Tibial artery (tissue), 4 donors: ENCODE measurements around the gene TBC1D1.

ENCODE experiments used
- DNase-seq, 2 donors: peaks; one replicate each; pipeline ENCODE4 v3.0.0-alpha.2; 2019
- H3K27ac ChIP-seq, 2 donors: fragments of 200-600 bp; sonication (generic) in 1 of 2; 1 replicate in 1 of 2; 2 replicates in 1 of 2; pipeline ENCODE4 v1.5.1; 2018 to 2019; ENCODE audit warnings: mild to moderate bottlenecking in 1 of 2
- H3K27me3 ChIP-seq, 2 donors: fragments of 200-600 bp; sonication (generic) in 1 of 2; one replicate each; pipeline versions ENCODE4 v1.5.1 to v1.6.0; 2016 to 2019
- H3K36me3 ChIP-seq, 3 donors: fragments of 200-600 bp; sonication (generic) in 2 of 3; one replicate each; pipeline ENCODE4 v1.5.1; 2016 to 2019; ENCODE audit warnings: mild to moderate bottlenecking in 2 of 3
- H3K4me1 ChIP-seq, 4 donors: fragments of 200-600 bp; sonication (generic) in 2 of 4; 1 replicate in 3 of 4; 2 replicates in 1 of 4; pipeline ENCODE4 v1.5.1; 2016 to 2019
- H3K4me3 ChIP-seq, 2 donors: fragments of 200-600 bp; sonication (generic) in 1 of 2; 1 replicate in 1 of 2; 2 replicates in 1 of 2; pipeline ENCODE4 v1.5.1; 2018 to 2019; ENCODE audit warnings: mild to moderate bottlenecking in 2 of 2
- H3K9me3 ChIP-seq, 3 donors: fragments of 200-600 bp; sonication (generic) in 1 of 3; one replicate each; pipeline ENCODE4 v1.5.1; 2016 to 2019
- intact Hi-C: fragments of 100-400 bp; cut with DNase I; formaldehyde crosslinking; loops from one replicate; pipeline ENCODE4 v1.15.0; 2023; ENCODE audit warnings: low total_unique reads
- TF ChIP-seq, protein P1 (sequence below), 2 experiments: fragments of 200-600 bp in 1 of 2; fragments of 450-650 bp in 1 of 2; IDR thresholded peaks; one replicate each; pipeline ENCODE4 v1.5.1; 2017 to 2019; ENCODE audit warnings: antibody characterized with exemption in 2 of 2, mild to moderate bottlenecking in 1 of 2, moderate library complexity in 1 of 2

TBC1D1 gene

DNA sequence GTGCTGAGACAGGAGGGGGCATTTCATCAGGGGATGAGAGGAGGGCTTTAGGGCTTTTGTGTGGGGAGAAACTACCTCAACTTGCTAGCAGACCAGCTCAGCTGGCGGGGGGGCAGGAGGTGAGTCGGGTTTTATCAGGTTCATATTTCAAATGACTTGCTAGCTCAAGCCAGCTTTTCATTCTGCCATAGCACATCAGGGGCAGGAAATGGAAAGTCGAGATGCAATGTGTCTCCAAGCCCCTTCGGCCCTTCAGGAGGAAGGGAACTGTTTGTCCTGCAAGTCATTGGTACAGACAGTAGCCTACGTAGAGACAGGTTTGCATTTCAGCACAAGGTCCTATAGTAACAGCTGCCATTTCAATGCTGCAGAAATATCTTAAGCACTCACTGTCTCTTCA, 263.4 kb downstream of the TBC1D1 start:
- H3K36me3 ChIP-seq, result no peaks in the 10 kb centered on the region
- H3K4me1 ChIP-seq, result peaks cover 0 to 23% (median 13%) of the 10 kb centered on the region in 4 donors
- TF ChIP-seq, protein P1, sequence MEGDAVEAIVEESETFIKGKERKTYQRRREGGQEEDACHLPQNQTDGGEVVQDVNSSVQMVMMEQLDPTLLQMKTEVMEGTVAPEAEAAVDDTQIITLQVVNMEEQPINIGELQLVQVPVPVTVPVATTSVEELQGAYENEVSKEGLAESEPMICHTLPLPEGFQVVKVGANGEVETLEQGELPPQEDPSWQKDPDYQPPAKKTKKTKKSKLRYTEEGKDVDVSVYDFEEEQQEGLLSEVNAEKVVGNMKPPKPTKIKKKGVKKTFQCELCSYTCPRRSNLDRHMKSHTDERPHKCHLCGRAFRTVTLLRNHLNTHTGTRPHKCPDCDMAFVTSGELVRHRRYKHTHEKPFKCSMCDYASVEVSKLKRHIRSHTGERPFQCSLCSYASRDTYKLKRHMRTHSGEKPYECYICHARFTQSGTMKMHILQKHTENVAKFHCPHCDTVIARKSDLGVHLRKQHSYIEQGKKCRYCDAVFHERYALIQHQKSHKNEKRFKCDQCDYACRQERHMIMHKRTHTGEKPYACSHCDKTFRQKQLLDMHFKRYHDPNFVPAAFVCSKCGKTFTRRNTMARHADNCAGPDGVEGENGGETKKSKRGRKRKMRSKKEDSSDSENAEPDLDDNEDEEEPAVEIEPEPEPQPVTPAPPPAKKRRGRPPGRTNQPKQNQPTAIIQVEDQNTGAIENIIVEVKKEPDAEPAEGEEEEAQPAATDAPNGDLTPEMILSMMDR (IDR thresholded peaks at IDR 0.05), result no peak
- no peak overlapping the region for H3K4me3 ChIP-seq
- H3K9me3 ChIP-seq, result no peaks in the 10 kb centered on the region
- H3K27ac ChIP-seq, result no peak overlapping the region
- no peak for DNase-seq
- intact Hi-C loops, result no loop called here
- H3K27me3 ChIP-seq, result no peaks in the 10 kb centered on the region

DNA sequence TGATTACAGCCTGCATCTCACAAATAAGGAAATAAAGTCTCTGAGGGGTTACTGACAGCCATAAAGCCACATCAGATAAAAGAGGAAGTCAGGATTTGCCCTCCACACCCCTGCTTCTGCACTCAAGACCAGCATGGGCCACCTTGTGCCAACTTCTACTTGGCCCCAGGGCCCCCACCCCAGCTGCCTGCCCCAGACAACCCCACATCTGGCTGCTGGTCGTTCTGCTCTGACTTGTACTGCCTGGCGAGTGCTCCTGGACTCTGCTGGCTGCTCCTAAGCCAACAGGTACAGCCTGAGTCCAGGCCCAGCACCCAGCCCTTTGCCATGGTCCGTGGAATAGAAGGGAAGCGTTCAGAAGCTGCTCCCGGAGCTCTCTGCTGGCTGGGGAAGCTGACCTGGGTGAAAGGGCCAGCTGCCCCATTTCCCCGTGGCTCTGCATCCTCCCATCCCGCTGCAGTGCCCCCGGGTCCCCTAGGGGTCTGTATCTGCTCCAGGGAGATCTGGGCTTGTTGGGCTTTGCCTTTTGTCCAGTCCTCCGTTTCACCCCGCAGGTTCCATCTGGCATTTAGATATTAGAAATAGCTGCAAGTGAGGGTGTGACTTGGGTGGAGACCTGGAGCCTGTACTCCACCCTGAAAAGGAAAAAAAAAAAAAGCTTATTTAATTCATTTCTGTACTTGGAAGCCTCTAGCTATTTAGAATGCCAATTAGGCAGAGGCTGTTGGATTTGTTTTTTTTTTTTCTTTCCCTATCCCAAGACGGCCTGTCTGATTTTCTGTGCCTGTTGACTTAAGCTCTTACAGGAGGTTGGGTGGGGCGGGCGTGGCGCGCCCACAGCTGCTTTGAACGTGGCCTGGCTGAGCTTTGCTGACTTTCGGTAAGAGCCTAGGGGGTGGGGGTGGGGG, 264.1 kb downstream of the TBC1D1 start:
- Histone ChIP-seq H3K9me3 (no peaks in the 10 kb centered on the region), H3K4me3 (no peak overlapping the region), H3K27ac (no peak overlapping the region), H3K27me3 (no peaks in the 10 kb centered on the region), H3K4me1 (peaks cover 0 to 22% (median 13%) of the 10 kb centered on the region in 4 donors), H3K36me3 (no peaks in the 10 kb centered on the region)
- DNase-seq, result no peak
- intact Hi-C loops, result no loop called here
- TF ChIP-seq, protein P1 (IDR thresholded peaks at IDR 0.05), result no peak

DNA sequence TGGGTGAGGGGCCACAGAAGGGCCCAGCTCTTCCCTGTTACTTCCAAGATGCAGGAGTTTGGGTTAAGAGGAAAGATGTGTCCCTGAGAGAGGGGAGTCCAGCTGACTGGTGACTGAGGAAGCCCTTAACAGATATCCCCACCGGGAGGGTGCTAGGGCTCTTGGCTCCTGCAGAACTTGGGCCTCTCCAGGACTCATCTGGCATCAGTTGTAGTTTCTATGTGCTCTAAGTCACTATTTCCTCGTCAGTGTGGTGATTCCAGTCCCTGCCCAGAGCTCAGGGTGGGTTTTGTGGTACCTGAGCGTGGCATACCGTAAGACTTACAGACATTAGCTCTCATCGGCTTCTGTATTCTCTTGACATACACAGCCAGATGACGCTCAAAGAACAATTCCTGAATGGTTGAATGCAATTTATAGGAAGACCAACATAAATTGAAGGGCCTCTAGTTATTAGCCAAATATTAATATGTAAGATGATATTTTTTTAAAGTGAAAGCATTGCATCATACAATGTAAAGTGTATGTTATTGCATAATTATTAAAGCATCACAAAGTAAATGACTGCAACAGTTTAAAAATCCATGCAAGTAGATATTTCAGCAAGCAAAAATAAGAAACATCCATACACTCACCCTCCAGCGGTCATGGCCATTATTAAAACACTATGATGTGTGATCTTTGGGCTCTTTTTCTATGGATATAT, 264.9 kb downstream of the TBC1D1 start:
- Histone ChIP-seq H3K27ac (no peak overlapping the region), H3K4me3 (no peak overlapping the region), H3K4me1 (peaks cover 0 to 15% (median 9%) of the 10 kb centered on the region in 4 donors), H3K27me3 (no peaks in the 10 kb centered on the region), H3K9me3 (no peaks in the 10 kb centered on the region), H3K36me3 (no peaks in the 10 kb centered on the region)
- DNase-seq, result no peak
- intact Hi-C loops, result no loop called here
- TF ChIP-seq, protein P1 (IDR thresholded peaks at IDR 0.05), result no peak

DNA sequence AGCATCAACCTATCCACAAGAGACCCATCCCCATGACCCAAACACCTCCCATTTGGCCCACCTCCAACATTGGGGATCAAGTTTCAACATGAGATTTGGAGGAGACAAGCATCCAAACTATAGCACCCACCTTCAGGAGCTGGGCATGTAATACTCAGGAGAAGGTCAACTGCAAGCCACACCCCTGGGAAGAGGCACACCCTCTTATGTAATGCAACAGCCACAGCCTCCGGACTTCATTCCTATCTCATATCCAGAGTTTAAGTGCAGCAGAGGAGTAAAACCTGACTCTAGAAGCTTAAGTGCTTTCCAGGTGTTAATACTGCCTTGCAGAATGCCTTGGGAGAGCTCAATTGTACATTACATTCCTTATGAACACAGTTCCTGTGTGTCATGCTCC, 266.7 kb downstream of the TBC1D1 start:
- DNase-seq, result no peak
- peaks cover 0 to 15% (median 3%) of the 10 kb centered on the region in 4 donors for H3K4me1 ChIP-seq
- no peak overlapping the region for H3K27ac ChIP-seq
- H3K27me3 ChIP-seq, result no peaks in the 10 kb centered on the region
- no peak overlapping the region for H3K4me3 ChIP-seq
- H3K36me3 ChIP-seq, result no peaks in the 10 kb centered on the region
- intact Hi-C loops, result no loop called here
- TF ChIP-seq, protein P1 (IDR thresholded peaks at IDR 0.05), result no peak
- H3K9me3 ChIP-seq, result no peaks in the 10 kb centered on the region

DNA sequence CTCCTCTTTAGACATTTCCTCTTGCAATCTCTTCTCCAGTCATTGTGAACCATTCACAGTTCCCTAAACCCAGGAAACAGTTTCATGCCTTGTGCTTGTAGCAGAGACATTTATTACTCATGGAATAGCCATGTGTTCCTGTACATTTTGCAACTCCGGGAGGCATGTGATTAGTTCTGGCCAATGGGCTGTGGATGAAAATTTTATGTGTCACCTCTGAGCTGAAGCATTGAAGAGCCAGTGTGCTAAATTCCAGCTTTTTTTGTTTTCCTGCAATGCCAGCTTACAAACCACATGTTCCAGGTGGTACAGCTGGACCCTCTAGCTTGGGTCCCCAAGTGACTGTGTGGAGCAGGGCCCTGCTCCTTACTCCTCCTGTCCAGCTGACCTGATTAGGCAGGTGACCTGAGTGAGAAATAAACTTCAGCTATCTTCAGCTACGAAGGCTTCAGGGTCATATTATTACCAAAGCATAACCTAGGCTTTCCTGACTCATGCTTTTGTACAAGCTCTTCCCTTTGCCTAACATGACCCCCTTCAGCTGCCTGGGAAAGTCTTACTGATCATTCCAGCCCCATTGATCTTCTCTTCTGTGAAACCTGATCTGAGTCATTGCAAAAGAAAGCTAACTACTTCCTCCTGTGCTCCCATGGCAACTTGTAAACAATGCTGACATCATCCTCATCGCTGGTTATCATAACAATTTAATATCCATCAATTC, 269.8 kb downstream of the TBC1D1 start:
- Histone ChIP-seq H3K27ac (no peak overlapping the region), H3K4me1 (peaks cover 0 to 3% (median 0%) of the 10 kb centered on the region in 4 donors), H3K4me3 (no peak overlapping the region), H3K27me3 (no peaks in the 10 kb centered on the region), H3K9me3 (peaks cover 0 to 5% (median 0%) of the 10 kb centered on the region in 3 donors), H3K36me3 (no peaks in the 10 kb centered on the region)
- TF ChIP-seq, protein P1 (IDR thresholded peaks at IDR 0.05), result no peak
- peak in 1 of 2 donors; percentile 72 for DNase-seq
- intact Hi-C loops, result no loop called here
